A549 treated with AZD2906 at 1 μM for 4 hours (cell line): ENCODE measurements around the gene RXRB. TPM values are rescaled to one million over a fixed set of nuclear protein-coding genes. Genes with fewer than 3 reads are reported as not detected.

Source experiments
- total RNA-seq: library from RNA; stranded (reverse); fragments of 200-300 nt; extraction: Qiagen RNA extraction; gene quantifications from 5 replicates; pipeline ENCODE4 v1.2.3, GENCODE V29; 2022

Gene RXRB
- 17.4 to 21.9 TPM (median 19.7 TPM) in 5 replicates for total RNA-seq

GRCh38 chr6:33200219-33201146 lies at the start of gene RXRB, which contains the start of gene SLC39A7:
Gene RXRB, minus strand, starts transcription at chr6:33200665. Its CDS starts 189 bp downstream, at chr6:33200476.
Gene SLC39A7, plus strand, starts transcription at chr6:33200867. Its CDS starts 379 bp downstream, at chr6:33201246.

GRCh38 chr6:33208091-33208967 lies 7.9 kb upstream of the RXRB start, which contains the start of gene RING1:
Gene RING1, plus strand, starts transcription at chr6:33208500. Its CDS starts 323 bp downstream, at chr6:33208823.

GRCh38 chr6:33204415-33205190 lies 4.1 kb upstream of the RXRB start, which contains the start of gene HSD17B8:
Gene HSD17B8, plus strand, starts transcription at chr6:33204655. Its CDS starts 14 bp downstream, at chr6:33204669.

GRCh38 chr6:33192105-33192646 lies 8.3 kb downstream of the RXRB start, which contains the start of gene COL11A2:
Gene COL11A2, minus strand, starts transcription at chr6:33192467. Its CDS starts 227 bp downstream, at chr6:33192240.

Other genes starting within 250 kb of the RXRB start
- 2.9 to 3.7 TPM (median 3.0 TPM) in 5 replicates for gene HLA-DMA, start 247.6 kb downstream of the RXRB start, total RNA-seq
- 104 to 133 TPM (median 112 TPM) in 5 replicates for gene BRD2, start 232.1 kb downstream of the RXRB start, total RNA-seq
- gene HLA-DOA, start 191.1 kb downstream of the RXRB start, total RNA-seq, result 0.05 TPM in 1 of 5 replicates, not detected in the others
- gene HLA-DPA1, start 127.0 kb downstream of the RXRB start, total RNA-seq, result 0.05 to 0.11 TPM in 2 of 5 replicates, not detected in the others
- gene HLA-DPB1, start 124.7 kb downstream of the RXRB start, total RNA-seq, result not detected in 5 replicates
- 0.31 to 0.92 TPM (median 0.81 TPM) in 5 replicates for gene COL11A2, start 8.2 kb downstream of the RXRB start, total RNA-seq
- 99.7 to 114 TPM (median 108 TPM) in 5 replicates for gene SLC39A7, start 202 bp upstream of the RXRB start, total RNA-seq
- 12.7 to 17.3 TPM (median 15.3 TPM) in 5 replicates for gene HSD17B8, start 4.0 kb upstream of the RXRB start, total RNA-seq
- 19.1 to 24.8 TPM (median 23.7 TPM) in 5 replicates for gene RING1, start 7.8 kb upstream of the RXRB start, total RNA-seq
- 15.1 to 18.8 TPM (median 16.1 TPM) in 5 replicates for gene VPS52, start 71.2 kb upstream of the RXRB start, total RNA-seq
- 2,494 to 2,625 TPM (median 2,588 TPM) in 5 replicates for gene RPS18, start 71.4 kb upstream of the RXRB start, total RNA-seq
- gene B3GALT4, start 76.5 kb upstream of the RXRB start, total RNA-seq, result 0.67 to 1.0 TPM (median 0.95 TPM) in 5 replicates
- gene WDR46, start 88.6 kb upstream of the RXRB start, total RNA-seq, result 48.1 to 55.9 TPM (median 52.1 TPM) in 5 replicates
- 102 to 111 TPM (median 104 TPM) in 5 replicates for gene PFDN6, start 88.9 kb upstream of the RXRB start, total RNA-seq
- gene RGL2, start 98.3 kb upstream of the RXRB start, total RNA-seq, result 11.4 to 13.2 TPM (median 12.3 TPM) in 5 replicates
- gene TAPBP, start 113.4 kb upstream of the RXRB start, total RNA-seq, result 34.6 to 39.1 TPM (median 36.6 TPM) in 5 replicates
- 2.6 to 3.7 TPM (median 3.2 TPM) in 5 replicates for gene ZBTB22, start 117.1 kb upstream of the RXRB start, total RNA-seq
- gene DAXX, start 122.3 kb upstream of the RXRB start, total RNA-seq, result 33.4 to 41.0 TPM (median 35.7 TPM) in 5 replicates
- 40.2 to 45.2 TPM (median 42.4 TPM) in 5 replicates for gene KIFC1, start 191.2 kb upstream of the RXRB start, total RNA-seq
- 10.8 to 17.1 TPM (median 16.0 TPM) in 5 replicates for gene PHF1, start 210.3 kb upstream of the RXRB start, total RNA-seq
- 173 to 227 TPM (median 203 TPM) in 5 replicates for gene CUTA, start 217.4 kb upstream of the RXRB start, total RNA-seq
- 3.6 to 6.0 TPM (median 4.2 TPM) in 5 replicates for gene SYNGAP1, start 219.4 kb upstream of the RXRB start, total RNA-seq